AG08395 (cell line): ENCODE results near the gene FOXP1.
"Not testable (repeated sequence)": the region's sequence is repeated elsewhere in the genome, so short reads cannot be mapped to it uniquely, and the experiment has no call there.

Experiments
- DNase-seq: peaks from one replicate; pipeline ENCODE4 v3.0.0; 2012; ENCODE audit warnings: mixed read lengths, low spot score

The FOXP1 gene

GRCh38 chr3:71000483-71000882 is 583.0 kb downstream of the FOXP1 start:
- DNase-seq, result no peak

- DNase-seq, result peak; percentile 72
These were observed 583.8 kb downstream of the FOXP1 start for GRCh38 chr3:70999730-71000129.

GRCh38 chr3:70996082-70996481 is 587.4 kb downstream of the FOXP1 start:
- no peak for DNase-seq

GRCh38 chr3:70994644-70995043 is 588.9 kb downstream of the FOXP1 start:
- DNase-seq, result no peak

GRCh38 chr3:70992562-70993204 is 590.8 kb downstream of the FOXP1 start:
- no peak for DNase-seq

GRCh38 chr3:70992131-70992530 is 591.4 kb downstream of the FOXP1 start:
- DNase-seq, result no peak

GRCh38 chr3:70990723-70991122 is 592.8 kb downstream of the FOXP1 start:
- DNase-seq, result no peak

GRCh38 chr3:70990185-70990584 is 593.3 kb downstream of the FOXP1 start:
- no peak for DNase-seq

- DNase-seq, result peak; percentile 58
These were observed 594.4 kb downstream of the FOXP1 start for GRCh38 chr3:70989174-70989573.

GRCh38 chr3:70988111-70988510 is 595.4 kb downstream of the FOXP1 start:
- DNase-seq, result no peak

- DNase-seq, result no peak
These were observed 598.0 kb downstream of the FOXP1 start for GRCh38 chr3:70985572-70985971.

GRCh38 chr3:70984776-70985482 is 598.6 kb downstream of the FOXP1 start:
- DNase-seq, result no peak

- DNase-seq, result peak; percentile 73
These were observed 600.8 kb downstream of the FOXP1 start for GRCh38 chr3:70982700-70983140.

GRCh38 chr3:70982284-70982683 is 601.2 kb downstream of the FOXP1 start:
- DNase-seq, result peak; percentile 12

- DNase-seq, result no peak
These were observed 602.2 kb downstream of the FOXP1 start for GRCh38 chr3:70981231-70981880.

GRCh38 chr3:70980646-70981170 is 602.8 kb downstream of the FOXP1 start:
- DNase-seq, result no peak

- DNase-seq, result no peak
These were observed 603.4 kb downstream of the FOXP1 start for GRCh38 chr3:70979983-70980645.

GRCh38 chr3:70977712-70978111 is 605.8 kb downstream of the FOXP1 start:
- DNase-seq, result no peak

- DNase-seq, result not testable (repeated sequence)
These were observed 607.5 kb downstream of the FOXP1 start for GRCh38 chr3:70975981-70976380.

- no peak for DNase-seq
These were observed 608.8 kb downstream of the FOXP1 start for GRCh38 chr3:70974747-70975146.

- no peak for DNase-seq
These were observed 610.0 kb downstream of the FOXP1 start for GRCh38 chr3:70973558-70973957.

- no peak for DNase-seq
These were observed 610.7 kb downstream of the FOXP1 start for GRCh38 chr3:70972855-70973254.
